Keratinocyte (primary cell): ENCODE measurements around the gene ITSN1.

Source experiments
- CTCF ChIP-seq, 3 experiments: IDR thresholded peaks in 1 of 3; conservative IDR thresholded peaks in 1 of 3; optimal IDR thresholded peaks in 1 of 3; 2 replicates in 2 of 3; 3 replicates in 1 of 3; pipeline versions ENCODE3 to v1.5.1; 2011; ENCODE audit warnings: low read length in 3 of 3, mild to moderate bottlenecking in 3 of 3, moderate library complexity in 2 of 3, control low read depth in 1 of 3, inconsistent platforms in 1 of 3; ENCODE audit not compliant: insufficient read depth in 2 of 3; ENCODE audit errors: extremely low read depth in 1 of 3
- EZH2 ChIP-seq: IDR thresholded peaks from one replicate; pipeline ENCODE4 v1.6.1; 2012; ENCODE audit warnings: inconsistent platforms, mild to moderate bottlenecking, low read length, moderate library complexity

- TF ChIP-seq CTCF (optimal IDR thresholded peaks at IDR 0.05 in 1 of 3, IDR thresholded peaks at IDR 0.05 in 1 of 3, conservative IDR thresholded peaks at IDR 0.05 in 1 of 3; ENCODE audit: extremely low read depth in 1 of 3, insufficient read depth in 2 of 3, low read length in 3 of 3) (no peak), EZH2 (no peak)
Measured at GRCh38 chr21:33691945-33692603, 49.8 kb downstream of the ITSN1 start.
